Measurements from ENCODE around the gene ZFAND3. TPM values are rescaled to one million over a fixed set of nuclear protein-coding genes. Genes with fewer than 3 reads are reported as not detected.

ZFAND3 gene
- polyA plus RNA-seq, 2 of the 4 experiments (the other 2 are of a cell fraction): 12.0 to 50.0 TPM

DNA sequence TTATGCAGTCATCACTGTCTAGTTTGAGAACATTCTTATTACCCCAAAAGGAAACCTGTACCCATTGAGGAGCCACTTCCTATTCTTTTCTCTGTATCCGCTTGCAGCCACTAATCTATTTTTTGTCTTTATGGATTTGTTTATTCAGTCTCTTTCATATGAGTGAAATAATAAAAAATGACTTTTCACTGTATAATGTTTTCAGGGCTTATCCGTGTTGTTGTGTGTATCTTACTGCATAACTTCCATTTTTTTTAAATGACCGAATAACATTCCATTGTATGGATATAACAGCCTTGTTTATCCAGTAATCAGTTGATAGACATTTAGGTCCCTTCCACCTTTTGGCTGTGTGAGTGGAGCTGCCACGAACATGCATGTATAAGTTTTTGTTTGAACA is 86.6 kb downstream of the ZFAND3 start:
- ChIA-PET CTCF (no interaction called here), POLR2A (no interaction called here)
- WGBS (ENCODE audit: missing lambda C conversion rate): 79% methylated on average over 4 of the region's 4 CpGs
- TF ChIP-seq, protein P1, sequence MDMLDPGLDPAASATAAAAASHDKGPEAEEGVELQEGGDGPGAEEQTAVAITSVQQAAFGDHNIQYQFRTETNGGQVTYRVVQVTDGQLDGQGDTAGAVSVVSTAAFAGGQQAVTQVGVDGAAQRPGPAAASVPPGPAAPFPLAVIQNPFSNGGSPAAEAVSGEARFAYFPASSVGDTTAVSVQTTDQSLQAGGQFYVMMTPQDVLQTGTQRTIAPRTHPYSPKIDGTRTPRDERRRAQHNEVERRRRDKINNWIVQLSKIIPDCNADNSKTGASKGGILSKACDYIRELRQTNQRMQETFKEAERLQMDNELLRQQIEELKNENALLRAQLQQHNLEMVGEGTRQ (IDR thresholded peaks at IDR 0.05): no peak
- TF ChIP-seq, protein P2, sequence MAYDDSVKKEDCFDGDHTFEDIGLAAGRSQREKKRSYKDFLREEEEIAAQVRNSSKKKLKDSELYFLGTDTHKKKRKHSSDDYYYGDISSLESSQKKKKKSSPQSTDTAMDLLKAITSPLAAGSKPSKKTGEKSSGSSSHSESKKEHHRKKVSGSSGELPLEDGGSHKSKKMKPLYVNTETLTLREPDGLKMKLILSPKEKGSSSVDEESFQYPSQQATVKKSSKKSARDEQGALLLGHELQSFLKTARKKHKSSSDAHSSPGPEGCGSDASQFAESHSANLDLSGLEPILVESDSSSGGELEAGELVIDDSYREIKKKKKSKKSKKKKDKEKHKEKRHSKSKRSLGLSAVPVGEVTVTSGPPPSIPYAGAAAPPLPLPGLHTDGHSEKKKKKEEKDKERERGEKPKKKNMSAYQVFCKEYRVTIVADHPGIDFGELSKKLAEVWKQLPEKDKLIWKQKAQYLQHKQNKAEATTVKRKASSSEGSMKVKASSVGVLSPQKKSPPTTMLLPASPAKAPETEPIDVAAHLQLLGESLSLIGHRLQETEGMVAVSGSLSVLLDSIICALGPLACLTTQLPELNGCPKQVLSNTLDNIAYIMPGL (CRISPR knock-in tag; IDR thresholded peaks at IDR 0.05; ENCODE audit: borderline replicate concordance): no peak
- TF ChIP-seq ZSCAN20 (CRISPR knock-in tag; IDR thresholded peaks at IDR 0.05) (no peak), HOXB5 (CRISPR knock-in tag; IDR thresholded peaks at IDR 0.05) (no peak), KDM5A (IDR thresholded peaks at IDR 0.05) (no peak), POLR2AphosphoS2 (conservative IDR thresholded peaks at IDR 0.05; ENCODE audit: low read length) (no peak), MYC (IDR thresholded peaks at IDR 0.05; ENCODE audit: borderline replicate concordance, low read length) (no peak), PHF8 (IDR thresholded peaks at IDR 0.05; ENCODE audit: borderline replicate concordance, low read depth) (no peak), EHMT2 (IDR thresholded peaks at IDR 0.05; ENCODE audit: low read depth) (no peak), ZNF302 (CRISPR knock-in tag; IDR thresholded peaks at IDR 0.05) (no peak), POLR2A (IDR thresholded peaks at IDR 0.05; ENCODE audit: low read length) (no peak), CHD4 (IDR thresholded peaks at IDR 0.05; ENCODE audit: borderline replicate concordance) (no peak), FOXS1 (CRISPR knock-in tag; IDR thresholded peaks at IDR 0.05) (no peak), HDAC2 (IDR thresholded peaks at IDR 0.05) (no peak), SMC3 (IDR thresholded peaks at IDR 0.05) (no peak)
- TF ChIP-seq, protein P3, sequence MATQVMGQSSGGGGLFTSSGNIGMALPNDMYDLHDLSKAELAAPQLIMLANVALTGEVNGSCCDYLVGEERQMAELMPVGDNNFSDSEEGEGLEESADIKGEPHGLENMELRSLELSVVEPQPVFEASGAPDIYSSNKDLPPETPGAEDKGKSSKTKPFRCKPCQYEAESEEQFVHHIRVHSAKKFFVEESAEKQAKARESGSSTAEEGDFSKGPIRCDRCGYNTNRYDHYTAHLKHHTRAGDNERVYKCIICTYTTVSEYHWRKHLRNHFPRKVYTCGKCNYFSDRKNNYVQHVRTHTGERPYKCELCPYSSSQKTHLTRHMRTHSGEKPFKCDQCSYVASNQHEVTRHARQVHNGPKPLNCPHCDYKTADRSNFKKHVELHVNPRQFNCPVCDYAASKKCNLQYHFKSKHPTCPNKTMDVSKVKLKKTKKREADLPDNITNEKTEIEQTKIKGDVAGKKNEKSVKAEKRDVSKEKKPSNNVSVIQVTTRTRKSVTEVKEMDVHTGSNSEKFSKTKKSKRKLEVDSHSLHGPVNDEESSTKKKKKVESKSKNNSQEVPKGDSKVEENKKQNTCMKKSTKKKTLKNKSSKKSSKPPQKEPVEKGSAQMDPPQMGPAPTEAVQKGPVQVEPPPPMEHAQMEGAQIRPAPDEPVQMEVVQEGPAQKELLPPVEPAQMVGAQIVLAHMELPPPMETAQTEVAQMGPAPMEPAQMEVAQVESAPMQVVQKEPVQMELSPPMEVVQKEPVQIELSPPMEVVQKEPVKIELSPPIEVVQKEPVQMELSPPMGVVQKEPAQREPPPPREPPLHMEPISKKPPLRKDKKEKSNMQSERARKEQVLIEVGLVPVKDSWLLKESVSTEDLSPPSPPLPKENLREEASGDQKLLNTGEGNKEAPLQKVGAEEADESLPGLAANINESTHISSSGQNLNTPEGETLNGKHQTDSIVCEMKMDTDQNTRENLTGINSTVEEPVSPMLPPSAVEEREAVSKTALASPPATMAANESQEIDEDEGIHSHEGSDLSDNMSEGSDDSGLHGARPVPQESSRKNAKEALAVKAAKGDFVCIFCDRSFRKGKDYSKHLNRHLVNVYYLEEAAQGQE (IDR thresholded peaks at IDR 0.05): no peak
- TF ChIP-seq, protein P4, sequence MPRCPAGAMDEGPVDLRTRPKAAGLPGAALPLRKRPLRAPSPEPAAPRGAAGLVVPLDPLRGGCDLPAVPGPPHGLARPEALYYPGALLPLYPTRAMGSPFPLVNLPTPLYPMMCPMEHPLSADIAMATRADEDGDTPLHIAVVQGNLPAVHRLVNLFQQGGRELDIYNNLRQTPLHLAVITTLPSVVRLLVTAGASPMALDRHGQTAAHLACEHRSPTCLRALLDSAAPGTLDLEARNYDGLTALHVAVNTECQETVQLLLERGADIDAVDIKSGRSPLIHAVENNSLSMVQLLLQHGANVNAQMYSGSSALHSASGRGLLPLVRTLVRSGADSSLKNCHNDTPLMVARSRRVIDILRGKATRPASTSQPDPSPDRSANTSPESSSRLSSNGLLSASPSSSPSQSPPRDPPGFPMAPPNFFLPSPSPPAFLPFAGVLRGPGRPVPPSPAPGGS (IDR thresholded peaks at IDR 0.05): no peak
- Histone ChIP-seq H3K4me3 (no peak overlapping the region), H3K27ac (no peak overlapping the region), H3K4me2 (no peak overlapping the region), H3K9me3 (no peaks in the 10 kb centered on the region), H3K4me1 (peaks cover 22% of the 10 kb centered on the region; the same call in 2 of the 3 replicates)
- no peak for ATAC-seq
- DNase-seq (ENCODE audit: low read depth in 1 of 2, low spot score in 1 of 2): no peak
- no peak for FAIRE-seq

DNA sequence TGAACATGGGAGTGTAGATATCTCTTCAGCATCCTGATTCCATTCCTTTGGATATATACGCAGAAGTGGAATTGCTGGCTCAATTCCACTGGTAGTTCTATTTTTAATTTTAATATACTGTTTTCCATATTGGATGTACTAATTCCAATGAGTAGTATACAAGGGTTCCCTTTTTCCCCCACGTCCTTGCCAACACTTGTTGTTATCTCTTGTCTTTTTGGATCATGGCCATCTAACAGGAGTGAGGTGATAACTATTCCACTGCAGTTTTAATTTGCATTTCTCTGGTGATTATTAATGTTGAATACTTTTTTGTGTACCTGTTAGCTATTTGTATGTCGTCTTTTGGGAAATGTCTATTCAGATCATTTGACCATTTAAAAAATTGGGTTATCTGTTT is 91.5 kb downstream of the ZFAND3 start:
- WGBS (ENCODE audit: missing lambda C conversion rate): 90% methylated on average over 3 of the region's 3 CpGs
- Histone ChIP-seq H3K4me3 (no peak overlapping the region), H3K4me2 (no peak overlapping the region), H3K4me1 (peaks cover 6% of the 10 kb centered on the region; the same call in 2 of the 3 replicates), H3K27ac (no peak overlapping the region), H3K9me3 (no peaks in the 10 kb centered on the region)
- no peak for FAIRE-seq
- ATAC-seq: no peak
- CTCF ChIA-PET: no interaction called here
- no peak for DNase-seq (ENCODE audit: low read depth in 1 of 2, low spot score in 1 of 2)
- POLR2A ChIA-PET: no interaction called here
- TF ChIP-seq CBX2 (IDR thresholded peaks at IDR 0.05; ENCODE audit: borderline replicate concordance, low read depth) (no peak), NFE2L2 (conservative IDR thresholded peaks at IDR 0.05; ENCODE audit: low read length) (no peak), TFCP2L1 (CRISPR knock-in tag; IDR thresholded peaks at IDR 0.05) (no peak), JUN (IDR thresholded peaks at IDR 0.05) (no peak), RFX5 (IDR thresholded peaks at IDR 0.05) (no peak), HEYL (CRISPR knock-in tag; IDR thresholded peaks at IDR 0.05) (no peak), MYC (IDR thresholded peaks at IDR 0.05; ENCODE audit: borderline replicate concordance, low read length) (no peak), POLR2A (IDR thresholded peaks at IDR 0.05; ENCODE audit: low read length) (no peak), KDM5A (IDR thresholded peaks at IDR 0.05) (no peak), ESRRA (IDR thresholded peaks at IDR 0.05; ENCODE audit: borderline replicate concordance, low read length) (no peak), CBX8 (IDR thresholded peaks at IDR 0.05) (no peak), CEBPB (IDR thresholded peaks at IDR 0.05) (no peak), POLR2AphosphoS2 (conservative IDR thresholded peaks at IDR 0.05; ENCODE audit: low read length) (no peak), EHMT2 (IDR thresholded peaks at IDR 0.05; ENCODE audit: low read depth) (no peak)
- TF ChIP-seq, protein P3 (IDR thresholded peaks at IDR 0.05): no peak
- TF ChIP-seq, protein P5, sequence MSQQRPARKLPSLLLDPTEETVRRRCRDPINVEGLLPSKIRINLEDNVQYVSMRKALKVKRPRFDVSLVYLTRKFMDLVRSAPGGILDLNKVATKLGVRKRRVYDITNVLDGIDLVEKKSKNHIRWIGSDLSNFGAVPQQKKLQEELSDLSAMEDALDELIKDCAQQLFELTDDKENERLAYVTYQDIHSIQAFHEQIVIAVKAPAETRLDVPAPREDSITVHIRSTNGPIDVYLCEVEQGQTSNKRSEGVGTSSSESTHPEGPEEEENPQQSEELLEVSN (IDR thresholded peaks at IDR 0.05; ENCODE audit: borderline replicate concordance, low read depth): no peak

Measured in A549 (cell line).